GM12875 (cell line): ENCODE data around the gene SELP.

ENCODE experiments used
- H3K4me3 ChIP-seq: one replicate; pipeline ENCODE4 v1.5.1; 2011; ENCODE audit warnings: low read depth, low read length, control low read depth
- CTCF ChIP-seq: IDR thresholded peaks from 2 replicates; pipeline ENCODE4 v1.5.1; 2011; ENCODE audit warnings: low read depth, mild to moderate bottlenecking, control low read depth, inconsistent platforms, low read length, moderate library complexity, borderline replicate concordance; ENCODE audit not compliant: insufficient read depth

The SELP gene

GRCh38 chr1:169634145-169634544 lies 4.2 kb upstream of the SELP start:
- H3K4me3 ChIP-seq = no peak overlapping the region
- TF ChIP-seq CTCF = no peak

- no peak overlapping the region for H3K4me3 ChIP-seq
- TF ChIP-seq CTCF = no peak
Measured at GRCh38 chr1:169631249-169631648, 1.3 kb upstream of the SELP start.

- no peak for TF ChIP-seq CTCF
- H3K4me3 ChIP-seq = no peak overlapping the region
Measured at GRCh38 chr1:169624912-169625311, 5.0 kb downstream of the SELP start.

- no peak for TF ChIP-seq CTCF
- H3K4me3 ChIP-seq = no peak overlapping the region
Measured at GRCh38 chr1:169624122-169624521, 5.8 kb downstream of the SELP start.

GRCh38 chr1:169623132-169623926 lies 6.6 kb downstream of the SELP start:
- TF ChIP-seq CTCF = no peak
- H3K4me3 ChIP-seq = no peak overlapping the region

GRCh38 chr1:169620565-169620964 lies 9.4 kb downstream of the SELP start:
- no peak for TF ChIP-seq CTCF
- H3K4me3 ChIP-seq = no peak overlapping the region

- no peak for TF ChIP-seq CTCF
- no peak overlapping the region for H3K4me3 ChIP-seq
Measured at GRCh38 chr1:169618367-169618766, 11.6 kb downstream of the SELP start.
